HCT116 (cell line): Measurements from ENCODE around the gene EEA1.

Experiments used
- CTCF ChIP-seq, 3 experiments: fragments of 200-600 bp in 1 of 3; sonication (generic) in 1 of 3; IDR thresholded peaks in 2 of 3; conservative IDR thresholded peaks in 1 of 3; 2 replicates each; pipeline ENCODE4 v1.5.1; 2012 to 2017; ENCODE audit warnings: low read depth in 2 of 3, low read length in 2 of 3, antibody characterized with exemption in 1 of 3, borderline replicate concordance in 1 of 3, control low read depth in 1 of 3, mild to moderate bottlenecking in 1 of 3, mixed read lengths in 1 of 3, mixed run types in 1 of 3, moderate library complexity in 1 of 3; ENCODE audit not compliant: insufficient read depth in 1 of 3
- EZH2 ChIP-seq: fragments of 200-600 bp; sonication (generic); IDR thresholded peaks from 2 replicates; pipeline ENCODE4 v1.6.1; 2017; ENCODE audit warnings: antibody characterized with exemption, mixed run types
- POLR2A ChIP-seq: IDR thresholded peaks from 2 replicates; pipeline ENCODE4 v1.7.0; 2011; ENCODE audit warnings: borderline replicate concordance; ENCODE audit not compliant: insufficient read depth, insufficient read length; ENCODE audit errors: extremely low read depth
- POLR2AphosphoS5 ChIP-seq: IDR thresholded peaks from 2 replicates; pipeline ENCODE4 v1.6.1; 2011; ENCODE audit warnings: mild to moderate bottlenecking, low read depth, low read length, moderate library complexity
- RAD21 ChIP-seq: IDR thresholded peaks from 2 replicates; pipeline ENCODE4 v1.6.1; 2012; ENCODE audit warnings: low read depth, mild to moderate bottlenecking
- REST ChIP-seq: IDR thresholded peaks from 2 replicates; pipeline ENCODE4 v1.6.1; 2012; ENCODE audit warnings: low read depth
- SRF ChIP-seq: IDR thresholded peaks from 2 replicates; pipeline ENCODE4 v1.6.1; 2012; ENCODE audit warnings: low read depth
- ZBTB33 ChIP-seq: IDR thresholded peaks from 2 replicates; pipeline ENCODE4 v1.6.1; 2011; ENCODE audit warnings: mild to moderate bottlenecking, low read length, moderate library complexity; ENCODE audit not compliant: insufficient replicate concordance; ENCODE audit errors: extremely low read depth
- ZNF274 ChIP-seq: fragments of 200-500 bp; sonication (Bioruptor generic); IDR thresholded peaks from 2 replicates; pipeline ENCODE4 v1.6.1; 2014; ENCODE audit warnings: mild to moderate bottlenecking, low read depth, low read length, inconsistent platforms

- TF ChIP-seq CTCF (IDR thresholded peaks at IDR 0.05 in 2 of 3, conservative IDR thresholded peaks at IDR 0.05 in 1 of 3; ENCODE audit: borderline replicate concordance in 1 of 3, insufficient read depth in 1 of 3, low read depth in 2 of 3, low read length in 2 of 3) (no peak), POLR2A (no peak), ZNF274 (no peak), ZBTB33 (no peak), RAD21 (no peak), EZH2 (no peak), POLR2AphosphoS5 (no peak), REST (no peak), SRF (no peak)
Measured at GRCh38 chr12:92821142-92821541, 108.0 kb downstream of the EEA1 start.
